IMR-90 (cell line): ENCODE data around the gene NOTCH3. TPM values are rescaled to one million over a fixed set of nuclear protein-coding genes. Genes with fewer than 3 reads are reported as not detected.

Experiments used
- ATAC-seq: fragments of 200-7000 bp; cut with Tn5 transposase; 2 replicates; pipeline ENCODE4 v1.9.1; 2020; ENCODE audit warnings: low read depth, mild to moderate bottlenecking, moderate library complexity
- BruUV-seq: library from RNA; stranded (reverse); fragments of 400-500 nt; replicated peaks from 2 replicates; lab custom pipeline; 2021; lab: Mats Ljungman, UMichigan
- CTCF ChIA-PET: fragments of 300-600 bp; formaldehyde crosslinking; extraction: SDS; loops from one replicate; lab custom pipeline; 2021; ENCODE audit warnings: antibody characterized with exemption; lab: Yijun Ruan, JAX
- POLR2A ChIA-PET: fragments of 300-600 bp; sonication (Branson Sonifier 250); formaldehyde crosslinking; loops from one replicate; lab custom pipeline; 2022; ENCODE audit warnings: antibody characterized with exemption; ENCODE audit not compliant: unreplicated experiment; lab: Charles Lee
- DNase-seq: peaks from one replicate; pipeline ENCODE4 v3.0.0; 2013
- H2AFZ ChIP-seq: replicated peaks from 2 replicates; pipeline ENCODE3; 2013; ENCODE audit warnings: low read length, mild to moderate bottlenecking; ENCODE audit not compliant: poor library complexity
- H2AK5ac ChIP-seq: 2 replicates; pipeline ENCODE4 v1.6.1; 2013; ENCODE audit warnings: low read depth, low read length, inconsistent platforms
- H2AK9ac ChIP-seq: replicated peaks from 2 replicates; pipeline ENCODE3; 2013; ENCODE audit warnings: mild to moderate bottlenecking, low read depth, low read length, moderate library complexity; ENCODE audit not compliant: poor library complexity
- H2BK120ac ChIP-seq: 2 replicates; pipeline ENCODE4 v1.6.1; 2013; ENCODE audit warnings: low read depth, low read length, inconsistent platforms
- H2BK15ac ChIP-seq: 3 replicates; pipeline ENCODE4 v1.6.1; 2013; ENCODE audit warnings: low read depth, low read length, inconsistent platforms
- H2BK20ac ChIP-seq: 2 replicates; pipeline ENCODE4 v1.6.1; 2013; ENCODE audit warnings: low read depth, mild to moderate bottlenecking, inconsistent platforms, low read length, moderate library complexity
- H2BK5ac ChIP-seq: 2 replicates; pipeline ENCODE4 v1.6.1; 2013; ENCODE audit warnings: mild to moderate bottlenecking, low read depth, low read length, inconsistent platforms; ENCODE audit not compliant: poor library complexity, severe bottlenecking
- H3K14ac ChIP-seq: replicated peaks from 2 replicates; pipeline ENCODE4 v1.6.1; 2013; ENCODE audit warnings: low read depth, low read length, inconsistent platforms
- H3K18ac ChIP-seq: 2 replicates; pipeline ENCODE4 v1.6.1; 2013; ENCODE audit warnings: low read depth, low read length, control low read depth
- H3K23ac ChIP-seq: 2 replicates; pipeline ENCODE4 v1.6.1; 2013; ENCODE audit warnings: low read depth, low read length, inconsistent platforms
- H3K27ac ChIP-seq: 2 replicates; pipeline ENCODE4 v1.5.1; 2013; ENCODE audit warnings: mild to moderate bottlenecking, control low read depth, low read length; ENCODE audit not compliant: insufficient read depth
- H3K27me3 ChIP-seq: 2 replicates; pipeline ENCODE4 v1.6.1; 2013; ENCODE audit warnings: low read length; ENCODE audit not compliant: control insufficient read depth, insufficient read depth
- H3K36me3 ChIP-seq: 2 replicates; pipeline ENCODE4 v1.6.1; 2013; ENCODE audit warnings: low read length, mixed read lengths; ENCODE audit not compliant: control insufficient read depth, insufficient read depth
- H3K4ac ChIP-seq: 2 replicates; pipeline ENCODE4 v1.6.1; 2013; ENCODE audit warnings: low read depth, low read length, inconsistent platforms
- H3K4me1 ChIP-seq: 2 replicates; pipeline ENCODE4 v1.6.1; 2013; ENCODE audit warnings: low read length, mixed read lengths; ENCODE audit not compliant: control insufficient read depth, insufficient read depth
- H3K4me2 ChIP-seq: 2 replicates; pipeline ENCODE4 v1.6.1; 2013; ENCODE audit warnings: low read depth, mild to moderate bottlenecking, control low read depth, low read length, moderate library complexity
- H3K4me3 ChIP-seq: 2 replicates; pipeline ENCODE4 v1.5.1; 2013; ENCODE audit warnings: low read depth, mild to moderate bottlenecking, control low read depth, low read length, moderate library complexity; ENCODE audit not compliant: insufficient read depth
- H3K56ac ChIP-seq: 2 replicates; pipeline ENCODE4 v1.6.1; 2013; ENCODE audit warnings: low read length, inconsistent platforms; ENCODE audit not compliant: insufficient read depth; ENCODE audit errors: extremely low read depth
- H3K79me1 ChIP-seq, 2 experiments: 2 replicates each; pipeline ENCODE4 v1.6.1; 2013; ENCODE audit warnings: low read length in 2 of 2, inconsistent platforms in 1 of 2, low read depth in 1 of 2
- H3K9ac ChIP-seq: 2 replicates; pipeline ENCODE4 v1.6.1; 2013; ENCODE audit warnings: low read depth, low read length, control low read depth
- H3K9me1 ChIP-seq: 2 replicates; pipeline ENCODE4 v1.6.1; 2013; ENCODE audit warnings: low read length, inconsistent platforms; ENCODE audit not compliant: insufficient read depth
- H3K9me3 ChIP-seq: 2 replicates; pipeline ENCODE4 v1.6.1; 2013; ENCODE audit warnings: low read length; ENCODE audit not compliant: control insufficient read depth, insufficient read depth
- H4K20me1 ChIP-seq: 2 replicates; pipeline ENCODE4 v1.6.1; 2013; ENCODE audit warnings: low read length, inconsistent platforms; ENCODE audit not compliant: insufficient read depth
- H4K5ac ChIP-seq: 2 replicates; pipeline ENCODE4 v1.6.1; 2013; ENCODE audit warnings: mild to moderate bottlenecking, low read depth, low read length, control low read depth
- H4K8ac ChIP-seq, 2 experiments: 2 replicates each; pipeline ENCODE4 v1.6.1; 2013; ENCODE audit warnings: low read depth in 2 of 2, low read length in 2 of 2, control low read depth in 1 of 2, inconsistent platforms in 1 of 2
- H4K91ac ChIP-seq: 2 replicates; pipeline ENCODE4 v1.6.1; 2013; ENCODE audit warnings: low read depth, low read length, inconsistent platforms; ENCODE audit not compliant: insufficient read depth
- BHLHE40 ChIP-seq: fragments of 150-350 bp; IDR thresholded peaks from 2 replicates; pipeline ENCODE4 v1.6.1; 2016; ENCODE audit warnings: mild to moderate bottlenecking, low read depth, low read length
- CEBPB ChIP-seq: IDR thresholded peaks from 2 replicates; pipeline ENCODE4 v1.6.1; 2012; ENCODE audit warnings: low read depth, low read length, improper control_type of control experiment
- CHD1 ChIP-seq: IDR thresholded peaks from 2 replicates; pipeline ENCODE4 v1.6.1; 2012; ENCODE audit warnings: low read depth, low read length, improper control_type of control experiment
- CTCF ChIP-seq: conservative IDR thresholded peaks from 2 replicates; pipeline ENCODE4 v1.5.1; 2012; ENCODE audit warnings: mild to moderate bottlenecking, low read depth, low read length, improper control_type of control experiment
- ELK1 ChIP-seq: fragments of 150-350 bp; IDR thresholded peaks from 2 replicates; pipeline ENCODE4 v1.6.1; 2016; ENCODE audit warnings: low read depth, mild to moderate bottlenecking, low read length, moderate library complexity, borderline replicate concordance
- FOS ChIP-seq: fragments of 150-350 bp; IDR thresholded peaks from 2 replicates; pipeline ENCODE4 v1.6.1; 2016; ENCODE audit warnings: low read depth, low read length
- MAFK ChIP-seq: IDR thresholded peaks from 2 replicates; pipeline ENCODE4 v1.6.1; 2012; ENCODE audit warnings: low read depth, low read length, improper control_type of control experiment
- MAZ ChIP-seq: IDR thresholded peaks from 2 replicates; pipeline ENCODE4 v1.6.1; 2012; ENCODE audit warnings: low read depth, mild to moderate bottlenecking, low read length, improper control_type of control experiment, moderate library complexity, borderline replicate concordance
- MXI1 ChIP-seq: IDR thresholded peaks from 2 replicates; pipeline ENCODE4 v1.6.1; 2012; ENCODE audit warnings: low read depth, mild to moderate bottlenecking, low read length, moderate library complexity, borderline replicate concordance
- NFE2L2 ChIP-seq: fragments of 150-350 bp; IDR thresholded peaks from 2 replicates; pipeline ENCODE4 v1.6.1; 2016; ENCODE audit warnings: low read depth, mild to moderate bottlenecking, low read length
- POLR2A ChIP-seq: IDR thresholded peaks from 2 replicates; pipeline ENCODE4 v1.6.1; 2012; ENCODE audit warnings: mild to moderate bottlenecking, low read depth, low read length
- RAD21 ChIP-seq: IDR thresholded peaks from 2 replicates; pipeline ENCODE4 v1.6.1; 2012; ENCODE audit warnings: low read length, improper control_type of control experiment
- RCOR1 ChIP-seq: IDR thresholded peaks from 2 replicates; pipeline ENCODE4 v1.6.1; 2012; ENCODE audit warnings: mild to moderate bottlenecking, low read length, improper control_type of control experiment; ENCODE audit not compliant: insufficient replicate concordance
- RFX5 ChIP-seq: IDR thresholded peaks from 2 replicates; pipeline ENCODE4 v1.8.0; 2012; ENCODE audit warnings: low read depth, mild to moderate bottlenecking, low read length, moderate library complexity
- SMC3 ChIP-seq: fragments of 150-350 bp; IDR thresholded peaks from 2 replicates; pipeline ENCODE4 v1.6.1; 2016; ENCODE audit warnings: low read depth, mild to moderate bottlenecking, antibody characterized with exemption, low read length, moderate library complexity
- USF2 ChIP-seq: fragments of 150-350 bp; IDR thresholded peaks from 2 replicates; pipeline ENCODE4 v1.6.1; 2017; ENCODE audit warnings: mild to moderate bottlenecking, antibody characterized with exemption, low read length, low read depth
- WGBS, 2 experiments: methylation state at CpG; one replicate each; pipeline versions ENCODE4 v1.1.5 to v1.1.7; 2013; ENCODE audit warnings: missing lambda C conversion rate in 2 of 2; ENCODE audit not compliant: insufficient read length in 1 of 2; ENCODE audit errors: extremely low coverage in 2 of 2; 5-methylcytosine and 5-hydroxymethylcytosine counted together
- dilution Hi-C: fragments of 300-500 bp; cut with HindIII; formaldehyde crosslinking; loops from one replicate; pipeline ENCODE4 v1.14.3; 2018; ENCODE audit warnings: low sequenced_read_pairs; ENCODE audit not compliant: unreplicated experiment
- in situ Hi-C: fragments of 300-500 bp; cut with MboI; formaldehyde crosslinking; loops from 3 replicates; pipeline ENCODE4 v1.14.3; 2019; ENCODE audit warnings: low sequenced_read_pairs, inconsistent platforms, mixed read lengths
- intact Hi-C: fragments of 100-400 bp; cut with micrococcal nuclease; formaldehyde crosslinking; loops from 2 replicates; pipeline ENCODE4 v1.10.0; 2022
- polyA plus RNA-seq, 3 experiments: library from polyadenylated mRNA; depleted of rRNA; stranded (reverse); fragments of >200 nt; gene quantifications; 2 replicates each; pipeline ENCODE4 v1.2.3, GENCODE V29; 2012; ENCODE audit warnings: low replicate concordance in 1 of 3
- total RNA-seq: library from RNA; depleted of rRNA; stranded (reverse); fragments of >200 nt; gene quantifications from 2 replicates; pipeline ENCODE4 v1.2.3, GENCODE V29; 2012

Gene NOTCH3
- total and polyA plus RNA-seq, 2 of the 4 experiments (the other 2 are of a cell fraction) = 5.9 to 25.1 TPM

- Histone ChIP-seq H2BK15ac (no peak overlapping the region), H2BK20ac (no peak overlapping the region), H3K23ac (no peak overlapping the region), H3K56ac (no peak overlapping the region), H3K79me1 (peaks cover 47 to 92% of the 10 kb centered on the region in 2 experiments), H3K36me3 (peaks cover 52% of the 10 kb centered on the region), H3K9ac (no peak overlapping the region), H3K14ac (no peak overlapping the region), H3K4ac (peak overlapping the region; percentile 62; the same call in 1 of the 2 replicates), H2BK5ac (peak overlapping the region; percentile 91), H3K4me2 (no peak overlapping the region), H2AK9ac (no peak overlapping the region), H2BK120ac (no peak overlapping the region), H3K9me3 (no peaks in the 10 kb centered on the region), H4K8ac (no peak overlapping the region), H4K91ac (no peak overlapping the region), H3K9me1 (peaks cover 30% of the 10 kb centered on the region), H2AFZ (peak overlapping the region; percentile 24), H3K4me1 (peaks cover 37% of the 10 kb centered on the region), H3K27me3 (no peaks in the 10 kb centered on the region), H3K27ac (no peak overlapping the region), H4K5ac (no peak overlapping the region), H4K20me1 (peaks cover 54% of the 10 kb centered on the region), H3K4me3 (no peak overlapping the region), H3K18ac (no peak overlapping the region), H2AK5ac (no peak overlapping the region)
- dilution Hi-C loops = no loop called here
- no TSS peak for BruUV-seq
- intact Hi-C loops = no loop called here
- in situ Hi-C loops = no loop called here
- DNase-seq = no peak
- ATAC-seq = no peak
- TF ChIP-seq FOS = no peak
- no peak for TF ChIP-seq CHD1
- no peak for TF ChIP-seq MAFK
- TF ChIP-seq MXI1 = no peak
- TF ChIP-seq USF2 = no peak
- no peak for TF ChIP-seq RAD21
- TF ChIP-seq RFX5 = no peak
- TF ChIP-seq ELK1 = no peak
- no peak for TF ChIP-seq CEBPB
- no peak for TF ChIP-seq NFE2L2
- no peak for TF ChIP-seq BHLHE40
- no peak for TF ChIP-seq CTCF
- TF ChIP-seq MAZ = no peak
- no peak for TF ChIP-seq RCOR1
- no peak for TF ChIP-seq POLR2A
- TF ChIP-seq SMC3 = no peak
- 100% methylated on average over 4 of the region's 5 CpGs; no CpG with 5 or more reads in 1 of the 2 experiments for WGBS, 2 experiments
- POLR2A ChIA-PET = no interaction called here
- CTCF ChIA-PET = no interaction called here
Measured at GRCh38 chr19:15246198-15246481, 45.3 kb upstream of the NOTCH3 start.
